GM12873 (cell line): ENCODE data around the gene HOXB8.

ENCODE experiments used
- TF ChIP-seq, protein P1 (sequence below): IDR thresholded peaks from 2 replicates; pipeline ENCODE4 v1.5.1; 2012; ENCODE audit warnings: low read depth, mild to moderate bottlenecking, moderate library complexity, low read length, control low read depth; ENCODE audit not compliant: insufficient read depth; ENCODE audit errors: missing control alignments

The HOXB8 gene

GRCh38 chr17:48646183-48647102 is 31.4 kb upstream of the HOXB8 start:
- TF ChIP-seq, protein P1, sequence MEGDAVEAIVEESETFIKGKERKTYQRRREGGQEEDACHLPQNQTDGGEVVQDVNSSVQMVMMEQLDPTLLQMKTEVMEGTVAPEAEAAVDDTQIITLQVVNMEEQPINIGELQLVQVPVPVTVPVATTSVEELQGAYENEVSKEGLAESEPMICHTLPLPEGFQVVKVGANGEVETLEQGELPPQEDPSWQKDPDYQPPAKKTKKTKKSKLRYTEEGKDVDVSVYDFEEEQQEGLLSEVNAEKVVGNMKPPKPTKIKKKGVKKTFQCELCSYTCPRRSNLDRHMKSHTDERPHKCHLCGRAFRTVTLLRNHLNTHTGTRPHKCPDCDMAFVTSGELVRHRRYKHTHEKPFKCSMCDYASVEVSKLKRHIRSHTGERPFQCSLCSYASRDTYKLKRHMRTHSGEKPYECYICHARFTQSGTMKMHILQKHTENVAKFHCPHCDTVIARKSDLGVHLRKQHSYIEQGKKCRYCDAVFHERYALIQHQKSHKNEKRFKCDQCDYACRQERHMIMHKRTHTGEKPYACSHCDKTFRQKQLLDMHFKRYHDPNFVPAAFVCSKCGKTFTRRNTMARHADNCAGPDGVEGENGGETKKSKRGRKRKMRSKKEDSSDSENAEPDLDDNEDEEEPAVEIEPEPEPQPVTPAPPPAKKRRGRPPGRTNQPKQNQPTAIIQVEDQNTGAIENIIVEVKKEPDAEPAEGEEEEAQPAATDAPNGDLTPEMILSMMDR, result no peak

- TF ChIP-seq, protein P1, result no peak
Observed at GRCh38 chr17:48645639-48646182, 30.6 kb upstream of the HOXB8 start.

DNA sequence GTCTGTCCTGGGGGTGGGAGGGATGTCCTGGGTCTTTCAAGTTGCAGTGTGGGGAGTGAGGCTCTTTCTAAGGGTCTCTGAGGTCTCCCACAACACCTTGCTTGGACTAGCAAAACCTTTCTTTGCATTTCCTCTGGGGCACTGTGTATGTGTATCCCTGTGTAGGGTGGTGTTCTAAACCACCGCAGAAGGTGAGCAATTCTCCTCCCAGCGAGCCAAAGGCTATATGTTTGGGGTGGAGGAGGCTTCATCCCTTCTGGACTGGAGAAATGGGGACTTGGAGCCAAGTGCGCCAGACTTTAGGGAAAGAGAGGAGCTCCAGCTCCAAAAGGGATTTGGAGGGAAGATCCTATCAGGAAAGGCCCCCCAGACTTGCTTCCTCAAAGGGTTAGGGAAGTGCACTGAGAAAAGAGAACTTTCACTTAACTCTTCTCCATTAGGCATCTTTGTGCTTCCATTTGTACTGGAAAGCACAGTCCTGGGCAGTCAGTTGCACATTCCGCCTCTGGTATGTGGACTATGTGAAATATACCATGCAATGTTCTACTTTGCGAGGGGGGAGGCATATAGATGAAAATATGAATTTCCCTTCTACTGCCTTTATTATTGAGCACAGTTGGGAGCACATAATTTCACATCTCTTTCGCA is 29.9 kb upstream of the HOXB8 start:
- TF ChIP-seq, protein P1, result no peak

- TF ChIP-seq, protein P1, result no peak
Observed at GRCh38 chr17:48644159-48644558, 29.1 kb upstream of the HOXB8 start.

DNA sequence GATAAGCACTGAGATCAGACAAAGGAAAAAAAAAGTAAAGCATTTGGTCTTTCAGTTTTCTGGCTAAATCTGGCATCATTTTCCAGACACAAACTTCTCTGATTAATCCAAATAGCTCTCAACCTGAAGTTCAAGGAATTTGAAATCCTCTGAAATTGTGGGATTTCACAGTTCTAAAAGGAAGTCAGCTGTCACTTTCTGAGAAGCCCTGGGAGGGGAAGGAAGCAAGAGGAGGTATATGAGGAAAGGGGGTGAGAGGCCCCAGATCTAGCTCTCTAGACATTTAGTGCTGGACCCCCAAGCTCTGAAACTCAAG is 28.6 kb upstream of the HOXB8 start:
- TF ChIP-seq, protein P1, result no peak

GRCh38 chr17:48642843-48643696 is 28.0 kb upstream of the HOXB8 start:
- TF ChIP-seq, protein P1, result no peak
